Astrocyte (in vitro differentiated cells and primary cell): ENCODE measurements around the gene PSD4. TPM values are rescaled to one million over a fixed set of nuclear protein-coding genes. Genes with fewer than 3 reads are reported as not detected.

Experiments used
- DNase-seq: peaks from one replicate; pipeline ENCODE4 v3.0.0-alpha.2; 2010; ENCODE audit warnings: low read depth
- FAIRE-seq: peaks from 2 replicates; lab custom pipeline; 2011; peaks lifted over from hg19 to GRCh38; lab: Jason Lieb, UNC
- H2AFZ ChIP-seq: 2 replicates; pipeline ENCODE4 v1.6.0; 2012; ENCODE audit warnings: low read depth, low read length, inconsistent platforms
- H3K27ac ChIP-seq: 2 replicates; pipeline ENCODE4 v1.5.1; 2011; ENCODE audit warnings: low read depth, low read length, inconsistent platforms
- H3K27me3 ChIP-seq: 2 replicates; pipeline ENCODE4 v1.6.0; 2011; ENCODE audit warnings: low read length, inconsistent platforms; ENCODE audit not compliant: insufficient read depth
- H3K36me3 ChIP-seq: 2 replicates; pipeline ENCODE4 v1.5.1; 2011; ENCODE audit warnings: low read length, inconsistent platforms; ENCODE audit not compliant: insufficient read depth
- H3K4me1 ChIP-seq: 2 replicates; pipeline ENCODE4 v1.5.1; 2011; ENCODE audit warnings: low read length, inconsistent platforms; ENCODE audit not compliant: insufficient read depth
- H3K4me2 ChIP-seq: 2 replicates; pipeline ENCODE4 v1.6.0; 2012; ENCODE audit warnings: low read length, inconsistent platforms
- H3K4me3 ChIP-seq: 2 replicates; pipeline ENCODE4 v1.5.1; 2011; ENCODE audit warnings: low read depth, mild to moderate bottlenecking, low read length, inconsistent platforms; ENCODE audit not compliant: insufficient read depth
- H3K79me2 ChIP-seq: 2 replicates; pipeline ENCODE4 v1.6.0; 2012; ENCODE audit warnings: mild to moderate bottlenecking, low read length, inconsistent platforms; ENCODE audit not compliant: insufficient read depth
- H3K9ac ChIP-seq: 2 replicates; pipeline ENCODE4 v1.6.0; 2012; ENCODE audit warnings: mild to moderate bottlenecking, low read length, inconsistent platforms
- H3K9me3 ChIP-seq: 2 replicates; pipeline ENCODE4 v1.5.1; 2012; ENCODE audit warnings: low read depth, mild to moderate bottlenecking, low read length, inconsistent platforms; ENCODE audit not compliant: insufficient read depth
- H4K20me1 ChIP-seq: 2 replicates; pipeline ENCODE4 v1.6.0; 2012; ENCODE audit warnings: low read length, inconsistent platforms; ENCODE audit not compliant: insufficient read depth
- H3K27ac Mint-ChIP-seq: one replicate; pipeline ENCODE4 v1.8.0; 2021; ENCODE audit warnings: mild to moderate bottlenecking, mixed read lengths; ENCODE audit not compliant: unreplicated experiment
- H3K27me3 Mint-ChIP-seq: one replicate; pipeline ENCODE4 v1.8.0; 2021; ENCODE audit warnings: low read depth, mixed read lengths; ENCODE audit not compliant: unreplicated experiment
- H3K36me3 Mint-ChIP-seq: one replicate; pipeline ENCODE4 v1.8.0; 2021; ENCODE audit warnings: low read depth, mixed read lengths; ENCODE audit not compliant: unreplicated experiment
- H3K4me1 Mint-ChIP-seq: one replicate; pipeline ENCODE4 v1.8.0; 2021; ENCODE audit warnings: low read depth, mixed read lengths; ENCODE audit not compliant: unreplicated experiment
- H3K4me3 Mint-ChIP-seq: one replicate; pipeline ENCODE4 v1.8.0; 2021; ENCODE audit warnings: mild to moderate bottlenecking, moderate library complexity, mixed read lengths; ENCODE audit not compliant: unreplicated experiment
- H3K9me3 Mint-ChIP-seq: one replicate; pipeline ENCODE4 v1.8.0; 2021; ENCODE audit warnings: mild to moderate bottlenecking, mixed read lengths; ENCODE audit not compliant: unreplicated experiment
- CTCF ChIP-seq: IDR thresholded peaks from 2 replicates; pipeline ENCODE4 v1.5.1; 2011; ENCODE audit warnings: low read depth, mild to moderate bottlenecking, inconsistent platforms, low read length, moderate library complexity; ENCODE audit not compliant: insufficient read depth
- EZH2 ChIP-seq: IDR thresholded peaks from 2 replicates; pipeline ENCODE4 v1.6.1; 2012; ENCODE audit warnings: mild to moderate bottlenecking, low read length, inconsistent platforms; ENCODE audit not compliant: insufficient read depth
- total RNA-seq: library from RNA; stranded (reverse); gene quantifications from 2 replicates; pipeline ENCODE4 v1.2.1, GENCODE V29; 2021

PSD4 gene
- total RNA-seq, 1 donor from 2014 or later, result 4.0 TPM

GRCh38 chr2:113218283-113219091 lies 44.7 kb downstream of the PSD4 start:
- H3K36me3 Mint-ChIP-seq, result peaks cover 2% of the 10 kb centered on the region
- no peaks in the 10 kb centered on the region for H3K9me3 ChIP-seq
- no peak overlapping the region for H3K4me3 ChIP-seq
- peaks cover 5% of the 10 kb centered on the region for H3K9me3 Mint-ChIP-seq
- H3K9ac ChIP-seq, result no peak overlapping the region
- H3K27ac Mint-ChIP-seq, result peak overlapping the region; percentile 68
- H3K4me2 ChIP-seq, result peak overlapping the region; percentile 38
- peak overlapping the region; percentile 29 for H3K27ac ChIP-seq
- H3K4me3 Mint-ChIP-seq, result no peak overlapping the region
- H3K27me3 ChIP-seq, result no peaks in the 10 kb centered on the region
- peaks cover 2% of the 10 kb centered on the region for H3K27me3 Mint-ChIP-seq
- no peak overlapping the region for H2AFZ ChIP-seq
- TF ChIP-seq EZH2, result no peak
- TF ChIP-seq CTCF, result no peak
- FAIRE-seq, result no peak
- H4K20me1 ChIP-seq, result no peaks in the 10 kb centered on the region
- peak; percentile 56 for DNase-seq
- H3K4me1 ChIP-seq, result peaks cover 25% of the 10 kb centered on the region
- H3K79me2 ChIP-seq, result no peaks in the 10 kb centered on the region
- H3K4me1 Mint-ChIP-seq, result peaks cover 16% of the 10 kb centered on the region
- H3K36me3 ChIP-seq, result no peaks in the 10 kb centered on the region

- Histone ChIP-seq H3K36me3 (no peaks in the 10 kb centered on the region), H3K9ac (no peak overlapping the region), H2AFZ (no peak overlapping the region), H3K27ac (no peak overlapping the region), H3K79me2 (no peaks in the 10 kb centered on the region), H3K4me2 (no peak overlapping the region), H3K27me3 (no peaks in the 10 kb centered on the region), H3K4me1 (peaks cover 25% of the 10 kb centered on the region), H3K4me3 (no peak overlapping the region), H4K20me1 (no peaks in the 10 kb centered on the region), H3K9me3 (no peaks in the 10 kb centered on the region)
- Mint-ChIP-seq H3K27ac (no peak overlapping the region), H3K4me1 (peaks cover 16% of the 10 kb centered on the region), H3K9me3 (peaks cover 5% of the 10 kb centered on the region), H3K36me3 (peaks cover 2% of the 10 kb centered on the region), H3K27me3 (peaks cover 2% of the 10 kb centered on the region), H3K4me3 (no peak overlapping the region)
- DNase-seq, result no peak
- FAIRE-seq, result no peak
- TF ChIP-seq CTCF, result no peak
- no peak for TF ChIP-seq EZH2
Measured at GRCh38 chr2:113219092-113219441, 45.3 kb downstream of the PSD4 start.

GRCh38 chr2:113219525-113219888 lies 45.7 kb downstream of the PSD4 start:
- Histone ChIP-seq H3K9ac (no peak overlapping the region), H3K27ac (no peak overlapping the region), H2AFZ (no peak overlapping the region), H3K79me2 (no peaks in the 10 kb centered on the region), H4K20me1 (no peaks in the 10 kb centered on the region), H3K4me2 (no peak overlapping the region), H3K4me3 (no peak overlapping the region), H3K36me3 (no peaks in the 10 kb centered on the region), H3K9me3 (no peaks in the 10 kb centered on the region), H3K4me1 (peaks cover 25% of the 10 kb centered on the region), H3K27me3 (no peaks in the 10 kb centered on the region)
- FAIRE-seq, result no peak
- Mint-ChIP-seq H3K36me3 (peaks cover 2% of the 10 kb centered on the region), H3K27me3 (peaks cover 2% of the 10 kb centered on the region), H3K4me3 (no peak overlapping the region), H3K9me3 (peaks cover 4% of the 10 kb centered on the region), H3K4me1 (peaks cover 16% of the 10 kb centered on the region), H3K27ac (no peak overlapping the region)
- TF ChIP-seq EZH2 (no peak), CTCF (no peak)
- no peak for DNase-seq
